Stimulated activated naive CD8-positive, alpha-beta T cell treated with anti-CD3 and anti-CD28 coated beads, Interleukin-15, Interleukin-2, amounts not matched to agents 100 ng/mL and 50 ng/mL, for 24 hours (primary cell): Measurements from ENCODE around the gene PSMB7.
"Not testable (repeated sequence)": the region's sequence is repeated elsewhere in the genome, so short reads cannot be mapped to it uniquely, and the experiment has no call there.

Experiments used
- H3K27ac Mint-ChIP-seq: one replicate; pipeline ENCODE4 v1.8.0; 2021; ENCODE audit warnings: mild to moderate bottlenecking, mixed read lengths
- H3K27me3 Mint-ChIP-seq: one replicate; pipeline ENCODE4 v1.8.0; 2021; ENCODE audit warnings: mixed read lengths
- H3K36me3 Mint-ChIP-seq: one replicate; pipeline ENCODE4 v1.8.0; 2021; ENCODE audit warnings: low read depth, mixed read lengths
- H3K4me1 Mint-ChIP-seq: one replicate; pipeline ENCODE4 v1.8.0; 2021; ENCODE audit warnings: low read depth, mixed read lengths
- H3K4me3 Mint-ChIP-seq: one replicate; pipeline ENCODE4 v1.8.0; 2021; ENCODE audit warnings: mild to moderate bottlenecking, mixed read lengths
- H3K9me3 Mint-ChIP-seq: one replicate; pipeline ENCODE4 v1.8.0; 2021; ENCODE audit warnings: mixed read lengths

PSMB7 gene

DNA sequence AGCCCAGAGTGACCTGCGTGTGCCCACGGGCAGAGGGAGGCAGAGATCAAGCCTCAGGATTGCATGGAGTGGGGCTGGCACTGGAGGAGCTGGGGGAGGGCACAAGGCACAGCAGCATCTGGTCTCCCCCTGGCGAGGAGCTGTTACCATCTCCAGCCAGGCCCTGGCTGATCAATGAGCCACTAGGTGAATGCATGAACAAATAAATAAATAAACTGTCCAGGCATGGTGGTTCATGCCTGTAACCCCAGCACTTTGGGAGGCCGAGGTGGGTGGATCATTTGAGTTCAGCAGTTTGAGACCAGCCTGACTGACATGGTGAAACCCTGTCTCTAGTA lies 14.3 kb upstream of the PSMB7 start:
- Mint-ChIP-seq H3K9me3 (no peaks in the 10 kb centered on the region), H3K27ac (no peak overlapping the region), H3K4me1 (no peaks in the 10 kb centered on the region), H3K36me3 (no peaks in the 10 kb centered on the region), H3K4me3 (no peak overlapping the region), H3K27me3 (peaks cover 5% of the 10 kb centered on the region)

DNA sequence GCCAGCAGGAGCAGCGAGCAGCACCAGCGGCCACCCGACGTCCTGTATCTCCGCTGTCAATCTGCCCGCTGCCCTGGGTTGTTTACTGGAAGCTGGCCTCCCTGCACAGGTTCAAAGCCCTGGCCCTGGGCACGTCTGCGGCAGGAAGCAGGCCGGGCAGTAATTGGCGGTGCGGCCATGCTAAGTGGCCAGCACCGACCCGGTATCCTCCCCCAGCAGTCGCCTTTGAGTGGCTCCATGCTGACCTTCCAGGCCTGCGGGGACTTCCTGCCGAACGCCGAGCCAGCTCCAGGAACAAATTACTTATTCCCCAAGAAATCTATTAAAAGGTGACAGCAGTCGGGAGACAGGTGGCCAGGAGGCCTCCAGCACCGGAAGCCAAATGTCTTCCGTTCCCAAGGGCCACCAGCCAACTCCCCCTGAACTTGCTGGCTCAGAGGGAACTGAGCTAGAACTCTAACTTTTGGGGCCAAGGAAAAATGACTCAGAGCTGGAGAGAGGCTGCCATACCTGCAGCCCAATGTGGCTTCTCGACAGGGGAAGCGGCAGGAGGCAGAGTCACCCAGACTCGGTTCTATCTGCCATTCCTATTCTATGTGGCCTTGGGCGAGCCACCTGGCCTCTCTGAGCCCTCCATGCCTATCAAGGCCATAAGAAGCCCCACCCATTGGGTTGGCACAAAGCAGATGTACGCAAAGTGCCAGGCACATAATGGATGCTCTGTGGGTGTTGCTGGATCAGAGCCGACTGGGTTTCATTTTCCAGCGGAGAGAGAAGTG lies 13.7 kb upstream of the PSMB7 start:
- no peaks in the 10 kb centered on the region for H3K9me3 Mint-ChIP-seq

DNA sequence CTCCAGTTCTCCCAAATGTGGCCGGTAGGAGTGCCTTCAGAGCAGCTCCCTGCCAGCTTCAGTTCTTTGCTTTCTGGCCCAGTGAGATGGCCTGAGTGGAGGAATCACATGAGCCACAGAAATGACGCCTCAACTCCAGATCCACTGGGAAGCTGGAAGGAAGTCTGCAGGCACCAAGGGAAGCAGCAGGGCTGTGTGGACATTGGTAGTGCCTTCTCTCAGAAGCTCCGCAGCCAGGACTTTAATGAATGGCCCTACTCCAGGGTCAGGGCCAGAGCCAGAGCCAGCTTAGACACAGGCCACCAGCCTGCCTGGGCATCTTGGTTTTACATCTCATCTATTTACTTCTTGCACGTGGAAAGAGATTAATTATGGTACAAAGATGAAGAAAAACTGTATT lies 12.0 kb upstream of the PSMB7 start:
- Mint-ChIP-seq H3K27me3 (peaks cover 7% of the 10 kb centered on the region), H3K4me1 (no peaks in the 10 kb centered on the region), H3K36me3 (no peaks in the 10 kb centered on the region), H3K27ac (no peak overlapping the region), H3K9me3 (no peaks in the 10 kb centered on the region), H3K4me3 (no peak overlapping the region)

More for the DNA sequence above, 13.7 kb upstream of the PSMB7 start:
- Mint-ChIP-seq H3K4me3 (no peak overlapping the region), H3K27me3 (peaks cover 5% of the 10 kb centered on the region), H3K36me3 (no peaks in the 10 kb centered on the region), H3K4me1 (no peaks in the 10 kb centered on the region), H3K27ac (no peak overlapping the region)

DNA sequence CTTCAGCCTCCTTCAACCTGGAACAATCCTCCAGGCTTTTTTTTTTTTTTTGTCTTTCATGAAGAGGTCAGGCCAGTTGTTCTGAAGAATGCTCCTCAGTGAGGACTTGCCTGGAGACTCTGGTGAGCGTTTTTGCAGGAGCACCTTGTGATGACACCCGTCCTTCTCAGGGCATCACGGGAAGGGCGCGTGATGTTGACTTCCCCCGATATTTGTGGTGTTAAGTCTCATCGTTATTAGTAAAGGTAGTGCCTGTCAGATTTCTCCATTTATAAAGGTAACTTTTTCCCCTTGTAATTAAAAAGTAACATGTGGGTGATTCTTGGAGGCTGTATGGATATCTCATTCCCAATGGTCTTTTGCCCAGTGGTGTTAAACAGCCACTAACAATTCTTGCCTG lies 11.1 kb upstream of the PSMB7 start:
- no peak overlapping the region for H3K27ac Mint-ChIP-seq
- H3K36me3 Mint-ChIP-seq = no peaks in the 10 kb centered on the region
- no peaks in the 10 kb centered on the region for H3K9me3 Mint-ChIP-seq
- H3K4me3 Mint-ChIP-seq = no peak overlapping the region
- peaks cover 7% of the 10 kb centered on the region for H3K27me3 Mint-ChIP-seq
- H3K4me1 Mint-ChIP-seq = no peaks in the 10 kb centered on the region

DNA sequence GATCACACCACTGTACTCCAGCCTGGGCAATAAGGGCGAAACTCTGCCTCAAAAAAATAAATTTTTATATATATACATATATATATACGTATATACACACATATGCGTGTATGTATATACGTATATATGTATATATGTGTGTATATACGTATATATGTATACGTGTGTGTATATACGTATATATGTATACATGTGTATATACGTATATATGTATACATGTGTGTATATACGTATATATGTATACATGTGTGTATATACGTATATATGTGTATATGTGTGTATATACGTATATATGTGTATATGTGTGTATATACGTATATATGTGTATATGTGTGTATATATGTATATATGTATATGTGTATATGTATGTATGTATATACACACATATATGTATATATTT lies 10.5 kb upstream of the PSMB7 start:
- H3K27ac Mint-ChIP-seq, H3K27me3 Mint-ChIP-seq, H3K9me3 Mint-ChIP-seq, H3K4me1 Mint-ChIP-seq, H3K36me3 Mint-ChIP-seq, H3K4me3 Mint-ChIP-seq: not testable (repeated sequence)

DNA sequence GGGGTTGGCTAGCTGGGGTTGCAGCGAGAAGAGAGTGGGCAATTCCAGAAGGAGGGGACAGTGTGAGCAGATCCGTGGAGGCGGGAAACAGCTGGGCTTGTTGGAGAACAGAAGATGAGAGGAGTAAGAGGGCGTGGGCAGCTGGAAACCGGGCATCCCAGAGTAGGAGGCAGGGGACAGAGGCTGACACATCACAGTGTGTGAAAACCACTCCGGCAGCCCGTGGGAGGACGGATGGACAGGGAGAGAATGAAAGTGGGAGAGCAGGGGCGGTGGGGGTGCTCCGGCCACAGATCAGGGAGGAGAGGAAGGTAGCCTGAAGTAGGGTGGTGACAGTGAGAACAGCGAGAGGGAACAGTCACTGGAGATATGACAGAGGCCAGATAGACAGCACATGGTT lies 8.3 kb upstream of the PSMB7 start:
- Mint-ChIP-seq H3K4me1 (peaks cover 3% of the 10 kb centered on the region), H3K4me3 (no peak overlapping the region), H3K36me3 (no peaks in the 10 kb centered on the region), H3K27me3 (peaks cover 7% of the 10 kb centered on the region), H3K27ac (no peak overlapping the region), H3K9me3 (no peaks in the 10 kb centered on the region)

DNA sequence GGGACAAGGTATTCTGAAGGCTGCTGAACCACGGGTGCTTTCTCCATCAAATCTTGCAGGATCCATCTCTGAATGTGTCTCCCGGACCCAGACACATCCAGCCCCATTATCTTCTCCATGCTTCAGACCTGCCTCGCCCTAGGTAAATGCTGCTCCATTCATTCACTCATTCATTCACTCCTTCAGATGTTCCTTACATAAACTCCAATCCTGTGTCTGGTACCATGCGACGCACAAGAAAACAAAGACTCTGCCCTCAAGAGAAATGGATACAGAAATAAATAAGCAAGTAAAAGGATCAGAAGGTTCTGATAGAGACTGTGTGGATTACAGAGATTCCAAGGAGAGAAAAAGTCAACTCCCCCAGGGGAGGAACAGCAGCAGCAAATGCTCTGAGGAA lies 7.9 kb upstream of the PSMB7 start:
- H3K27ac Mint-ChIP-seq = no peak overlapping the region
- H3K36me3 Mint-ChIP-seq = no peaks in the 10 kb centered on the region
- H3K9me3 Mint-ChIP-seq = no peaks in the 10 kb centered on the region
- H3K27me3 Mint-ChIP-seq = peaks cover 7% of the 10 kb centered on the region
- no peak overlapping the region for H3K4me3 Mint-ChIP-seq
- H3K4me1 Mint-ChIP-seq = peaks cover 3% of the 10 kb centered on the region

DNA sequence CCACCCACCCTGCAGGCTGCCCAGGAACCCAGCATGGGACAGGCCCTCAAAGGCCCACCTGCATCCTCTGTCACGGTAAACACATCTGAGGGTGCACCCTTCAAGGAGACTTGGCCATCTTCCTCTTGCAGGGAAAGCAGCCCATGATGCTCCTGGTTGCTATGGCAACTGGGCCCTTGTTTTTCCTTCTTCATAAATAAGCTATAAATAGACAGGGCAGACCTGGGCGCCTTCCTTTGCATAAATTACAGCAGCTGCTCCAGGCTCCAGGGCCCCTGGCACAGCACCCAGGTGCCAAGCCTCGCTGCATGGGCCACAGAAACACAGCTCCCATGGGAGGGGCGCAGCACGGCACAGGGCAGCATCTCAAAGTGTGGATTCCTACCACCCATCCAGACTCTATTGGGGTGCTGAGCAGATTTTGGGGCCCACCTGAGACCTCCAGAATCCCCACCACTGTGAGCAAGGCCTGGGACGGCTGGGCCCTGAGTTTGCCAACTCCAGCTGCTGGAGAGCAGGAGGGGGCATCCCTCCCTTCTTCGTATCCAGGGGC lies 5.8 kb upstream of the PSMB7 start:
- no peak overlapping the region for H3K27ac Mint-ChIP-seq
- no peak overlapping the region for H3K4me3 Mint-ChIP-seq
- no peaks in the 10 kb centered on the region for H3K36me3 Mint-ChIP-seq
- peaks cover 3% of the 10 kb centered on the region for H3K4me1 Mint-ChIP-seq
- H3K27me3 Mint-ChIP-seq = peaks cover 7% of the 10 kb centered on the region
- no peaks in the 10 kb centered on the region for H3K9me3 Mint-ChIP-seq

DNA sequence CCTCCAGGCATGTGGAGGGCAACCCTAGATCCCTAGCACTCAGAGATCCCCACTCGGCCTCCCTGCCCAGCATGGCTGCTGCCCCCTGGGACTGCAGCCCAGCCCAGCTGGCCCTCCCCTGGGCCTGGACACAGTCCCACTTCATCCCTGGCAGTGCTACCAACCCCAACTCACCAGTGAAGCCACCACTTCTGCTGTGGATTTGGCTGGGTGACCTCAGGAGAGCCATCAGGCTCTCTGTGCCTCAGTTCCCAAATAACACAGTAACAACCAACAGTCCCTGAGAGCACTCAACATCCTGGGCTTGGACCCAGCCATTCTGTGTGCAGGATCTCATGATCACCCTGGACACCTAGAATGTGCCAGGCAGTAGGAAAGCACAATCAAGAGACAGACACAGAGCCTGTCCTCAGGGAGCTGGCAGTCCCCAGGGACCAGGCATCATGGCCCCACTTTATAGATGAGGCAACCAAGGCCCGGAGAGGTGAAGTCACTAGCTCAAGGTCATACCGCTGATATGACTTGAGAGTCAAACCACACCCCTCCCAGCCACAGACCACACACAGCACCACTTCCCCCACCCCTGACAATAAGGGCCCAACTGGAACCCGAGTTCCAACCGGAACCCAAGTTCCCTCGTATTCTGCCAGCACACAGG lies 4.7 kb upstream of the PSMB7 start:
- peaks cover 7% of the 10 kb centered on the region for H3K4me1 Mint-ChIP-seq
- no peak overlapping the region for H3K27ac Mint-ChIP-seq
- no peaks in the 10 kb centered on the region for H3K9me3 Mint-ChIP-seq
- H3K36me3 Mint-ChIP-seq = no peaks in the 10 kb centered on the region
- no peak overlapping the region for H3K4me3 Mint-ChIP-seq
- H3K27me3 Mint-ChIP-seq = peaks cover 7% of the 10 kb centered on the region

DNA sequence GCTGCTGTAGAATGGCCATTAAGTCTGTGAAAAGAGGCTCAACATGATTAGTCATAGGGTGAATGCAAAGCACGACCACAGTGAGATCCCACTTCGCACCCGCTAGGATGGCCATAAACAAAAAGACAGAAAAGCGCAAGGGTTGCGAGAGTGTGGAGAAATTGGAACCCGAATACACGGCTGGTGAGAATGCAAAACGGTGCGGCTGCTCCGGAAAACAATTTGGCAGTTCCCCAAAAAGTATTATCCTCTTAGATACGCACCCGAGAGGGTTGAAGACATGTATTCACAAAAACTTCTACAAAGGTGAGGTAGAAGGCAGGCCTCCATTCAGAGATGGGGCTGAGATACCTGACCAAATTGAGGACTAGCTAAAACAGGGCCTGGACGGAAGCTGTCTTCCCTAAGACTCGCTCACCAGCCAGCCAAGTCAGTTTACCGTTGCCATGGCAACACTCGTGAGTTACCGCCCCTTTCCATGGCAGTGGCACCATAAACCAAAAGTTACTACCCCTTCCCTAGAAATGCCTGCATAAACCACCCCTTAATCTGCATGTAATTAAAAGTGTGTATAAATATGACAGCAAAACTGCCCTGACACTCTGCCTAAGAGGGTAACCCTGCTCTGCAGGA lies 726 bp upstream of the PSMB7 start:
- peaks cover 43% of the 10 kb centered on the region for H3K4me1 Mint-ChIP-seq
- H3K9me3 Mint-ChIP-seq = no peaks in the 10 kb centered on the region
- H3K27me3 Mint-ChIP-seq = no peaks in the 10 kb centered on the region
- peak overlapping the region; percentile 98 for H3K27ac Mint-ChIP-seq
- H3K36me3 Mint-ChIP-seq = peaks cover 36% of the 10 kb centered on the region
- H3K4me3 Mint-ChIP-seq = peak overlapping the region; percentile 99

DNA sequence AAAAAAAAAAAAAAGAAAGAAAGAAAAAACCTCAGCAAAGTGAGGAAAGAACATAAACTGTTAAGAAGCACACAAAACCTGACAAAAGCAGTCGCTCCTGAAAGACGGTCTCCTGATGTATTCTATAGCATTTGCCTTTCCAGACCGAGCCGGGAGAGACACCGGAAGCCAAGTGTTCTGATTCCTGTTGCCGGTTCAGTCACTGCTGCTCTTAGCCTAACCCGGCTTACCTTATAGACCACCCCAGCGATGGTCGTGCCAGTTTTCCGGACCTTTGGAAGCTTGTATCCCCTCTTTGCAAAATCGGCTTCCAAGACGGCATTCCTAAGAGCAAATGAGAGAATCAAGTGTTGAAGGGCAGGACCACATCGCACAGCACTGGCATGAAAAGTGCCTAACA lies 630 bp downstream of the PSMB7 start:
- Mint-ChIP-seq H3K36me3 (peaks cover 45% of the 10 kb centered on the region), H3K27me3 (no peaks in the 10 kb centered on the region), H3K4me1 (peaks cover 43% of the 10 kb centered on the region), H3K4me3 (peak overlapping the region; percentile 99), H3K9me3 (no peaks in the 10 kb centered on the region), H3K27ac (peak overlapping the region; percentile 98)

DNA sequence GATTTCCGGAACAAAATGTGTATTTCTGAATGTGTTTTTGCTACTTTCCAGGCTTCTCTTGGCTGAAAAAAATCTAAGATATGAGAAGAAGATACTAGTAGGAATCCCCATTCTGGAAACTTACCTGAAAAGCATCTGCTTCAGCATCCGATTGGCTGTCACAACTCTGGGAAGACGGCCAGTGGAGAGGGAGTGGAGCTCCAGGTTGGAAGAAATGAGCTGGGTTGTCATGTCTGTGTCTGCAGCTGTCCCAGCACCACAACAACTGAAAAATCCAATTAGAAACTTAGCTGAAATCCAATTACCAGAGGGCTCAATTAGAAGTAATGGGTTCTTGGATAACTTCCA lies 3.0 kb downstream of the PSMB7 start:
- Mint-ChIP-seq H3K36me3 (peaks cover 69% of the 10 kb centered on the region), H3K4me3 (no peak overlapping the region), H3K27ac (no peak overlapping the region), H3K27me3 (no peaks in the 10 kb centered on the region), H3K4me1 (peaks cover 47% of the 10 kb centered on the region), H3K9me3 (no peaks in the 10 kb centered on the region)

DNA sequence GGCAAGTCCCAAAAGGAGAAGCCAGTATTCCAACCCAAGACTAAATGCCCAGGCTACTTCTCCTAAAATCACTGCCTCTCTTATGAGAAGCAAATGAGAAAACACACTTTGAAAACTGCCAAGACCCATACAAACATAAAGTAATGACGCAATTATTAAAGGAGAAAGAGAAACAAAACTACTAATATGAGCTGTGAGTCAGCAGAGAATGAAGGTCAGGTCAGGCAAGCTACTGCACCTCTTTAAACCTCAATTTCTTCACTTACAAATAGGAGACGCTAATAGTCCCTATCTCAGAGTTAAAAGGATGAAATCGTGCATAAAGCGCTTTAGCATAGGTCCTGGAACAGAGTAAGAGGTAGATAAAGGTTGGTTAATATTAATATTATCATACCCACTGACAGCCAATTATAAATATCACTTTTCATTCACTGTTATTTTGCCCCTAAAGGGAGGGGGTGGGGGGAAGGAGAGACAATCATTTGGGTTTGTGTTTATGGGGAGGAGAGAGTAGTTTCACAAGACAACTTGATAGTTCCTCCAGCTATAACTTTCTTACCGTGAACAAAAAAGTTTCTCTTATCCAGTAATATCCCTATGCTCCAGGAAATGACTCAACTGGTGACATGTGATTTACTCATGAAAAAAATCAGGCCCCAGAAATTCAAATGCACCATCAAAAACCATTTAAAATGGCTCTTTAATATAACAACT lies 3.6 kb downstream of the PSMB7 start:
- Mint-ChIP-seq H3K27ac (no peak overlapping the region), H3K4me1 (peaks cover 47% of the 10 kb centered on the region), H3K4me3 (no peak overlapping the region), H3K9me3 (no peaks in the 10 kb centered on the region), H3K27me3 (no peaks in the 10 kb centered on the region), H3K36me3 (peaks cover 74% of the 10 kb centered on the region)

DNA sequence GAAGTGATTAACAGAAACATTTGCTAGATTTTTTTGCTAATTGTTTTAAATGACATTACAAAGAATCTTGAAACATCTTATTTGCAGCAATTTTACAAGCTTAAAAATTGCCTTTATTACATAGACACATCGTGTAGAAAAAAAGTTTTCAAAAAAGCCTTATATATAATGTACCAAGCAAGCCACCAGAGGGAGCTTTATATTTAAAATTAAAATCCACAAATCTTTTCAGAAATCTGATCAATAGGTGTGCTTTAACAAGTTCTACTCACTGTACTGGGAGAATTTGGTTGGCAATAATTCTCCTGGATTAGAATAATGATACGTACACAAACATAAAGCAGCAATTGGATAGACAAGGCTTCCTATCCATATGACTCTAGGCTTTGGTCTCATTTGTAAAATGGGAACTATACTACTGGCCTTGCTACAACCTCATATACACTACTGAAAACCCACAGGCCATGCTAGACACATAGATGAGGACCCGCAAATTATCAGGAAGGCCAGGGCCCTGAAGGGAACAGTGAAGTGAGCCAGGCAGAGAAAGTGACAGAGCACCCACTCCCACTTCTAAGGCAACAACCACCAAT lies 4.8 kb downstream of the PSMB7 start:
- H3K27me3 Mint-ChIP-seq = no peaks in the 10 kb centered on the region
- H3K27ac Mint-ChIP-seq = no peak overlapping the region

DNA sequence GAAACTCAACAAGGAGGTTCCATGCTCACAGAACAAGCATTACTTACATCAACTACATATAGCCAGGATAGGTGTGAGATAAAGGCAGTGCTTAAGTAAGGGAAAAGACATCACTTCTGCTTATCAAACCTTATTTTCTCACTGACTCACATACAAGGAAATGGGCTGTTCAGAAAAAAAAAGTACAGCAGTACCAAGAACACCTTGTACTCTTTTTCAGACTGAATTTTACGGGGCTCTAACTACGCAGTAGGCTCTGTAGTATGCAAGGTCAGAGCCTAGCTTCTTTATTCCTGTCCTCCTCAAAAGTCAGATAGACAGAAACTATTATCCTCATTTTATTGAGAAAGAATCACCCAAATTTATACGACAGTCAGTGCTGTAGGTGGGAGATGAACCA lies 5.8 kb downstream of the PSMB7 start:
- no peak overlapping the region for H3K27ac Mint-ChIP-seq
- peaks cover 89% of the 10 kb centered on the region for H3K36me3 Mint-ChIP-seq
- no peaks in the 10 kb centered on the region for H3K9me3 Mint-ChIP-seq
- H3K4me3 Mint-ChIP-seq = no peak overlapping the region
- H3K27me3 Mint-ChIP-seq = no peaks in the 10 kb centered on the region
- peaks cover 42% of the 10 kb centered on the region for H3K4me1 Mint-ChIP-seq

More for the DNA sequence above, 4.8 kb downstream of the PSMB7 start:
- Mint-ChIP-seq H3K36me3 (peaks cover 87% of the 10 kb centered on the region), H3K9me3 (no peaks in the 10 kb centered on the region), H3K4me1 (peaks cover 44% of the 10 kb centered on the region), H3K4me3 (no peak overlapping the region)
